Upper lobe of left lung (tissue), 6 donors: ENCODE results near the gene IGIP. TPM values are rescaled to one million over a fixed set of nuclear protein-coding genes. Genes with fewer than 3 reads are reported as not detected.

Experiments
- ATAC-seq, 2 donors: fragments of 200-7000 bp; cut with Tn5 transposase; one replicate each; pipeline ENCODE4 v1.9.1; 2022; ENCODE audit warnings: mild to moderate bottlenecking in 2 of 2, moderate library complexity in 2 of 2; ENCODE audit not compliant: low FRiP score in 2 of 2
- DNase-seq, 2 donors: peaks; one replicate each; pipeline ENCODE4 v3.0.0-alpha.2; 2019 to 2020
- H3K27ac ChIP-seq, 4 donors: fragments of 200-600 bp; sonication (generic); one replicate each; pipeline ENCODE4 v1.5.1; 2016 to 2019
- H3K27me3 ChIP-seq, 4 donors: fragments of 200-600 bp; sonication (generic); one replicate each; pipeline ENCODE4 v1.5.1; 2017 to 2019
- H3K36me3 ChIP-seq, 4 donors: fragments of 200-600 bp; sonication (generic); one replicate each; pipeline ENCODE4 v1.5.1; 2016 to 2019
- H3K4me1 ChIP-seq, 4 donors: fragments of 200-600 bp; sonication (generic); one replicate each; pipeline ENCODE4 v1.5.1; 2018 to 2019
- H3K4me3 ChIP-seq, 4 donors: fragments of 200-600 bp; sonication (generic); one replicate each; pipeline ENCODE4 v1.5.1; 2017 to 2019; ENCODE audit warnings: mild to moderate bottlenecking in 2 of 4, moderate library complexity in 1 of 4
- H3K9me3 ChIP-seq, 4 donors: fragments of 200-600 bp; sonication (generic); one replicate each; pipeline ENCODE4 v1.5.1; 2018 to 2019
- EP300 ChIP-seq, 4 donors: sonication (generic); formaldehyde crosslinking; IDR thresholded peaks; one replicate each; pipeline ENCODE4 v1.5.1; 2017; ENCODE audit warnings: antibody characterized with exemption in 4 of 4, control low read depth in 2 of 4
- POLR2A ChIP-seq, 4 donors: fragments of 450-650 bp; IDR thresholded peaks; one replicate each; pipeline ENCODE4 v1.5.1; 2016 to 2017; ENCODE audit warnings: antibody characterized with exemption in 4 of 4, mild to moderate bottlenecking in 2 of 4
- POLR2AphosphoS5 ChIP-seq, 2 donors: sonication (generic); formaldehyde crosslinking; IDR thresholded peaks; one replicate each; pipeline ENCODE4 v1.5.1; 2017; ENCODE audit warnings: antibody characterized with exemption in 2 of 2
- WGBS, 2 donors: methylation state at CpG; one replicate each; pipeline ENCODE4 v1.1.5; 2017 to 2018; 5-methylcytosine and 5-hydroxymethylcytosine counted together
- total RNA-seq, 6 donors: library from RNA; depleted of rRNA in 4 of 6; stranded (reverse); fragments of >200 nt in 4 of 6; gene quantifications; one replicate each; pipeline versions ENCODE4 v1.1.0 to v1.2.1, GENCODE V29; 2016 to 2021
- TF ChIP-seq, protein P1 (sequence below), 6 experiments: fragments of 450-650 bp in 4 of 6; fragments of 200-600 bp in 2 of 6; sonication (generic) in 2 of 6; IDR thresholded peaks; one replicate each; pipeline ENCODE4 v1.5.1; 2016 to 2019; ENCODE audit warnings: antibody characterized with exemption in 6 of 6
- donor health status: DM: no; HTN: no; CAD: no; lungs with moderate emphysema.
- donor health status: DM: no; HTN: yes; CAD: no; lungs with severe emphysema.

Gene IGIP
- total RNA-seq, 6 donors from 2014 or later: 8.4 to 32.8 (median 11.8) TPM

DNA sequence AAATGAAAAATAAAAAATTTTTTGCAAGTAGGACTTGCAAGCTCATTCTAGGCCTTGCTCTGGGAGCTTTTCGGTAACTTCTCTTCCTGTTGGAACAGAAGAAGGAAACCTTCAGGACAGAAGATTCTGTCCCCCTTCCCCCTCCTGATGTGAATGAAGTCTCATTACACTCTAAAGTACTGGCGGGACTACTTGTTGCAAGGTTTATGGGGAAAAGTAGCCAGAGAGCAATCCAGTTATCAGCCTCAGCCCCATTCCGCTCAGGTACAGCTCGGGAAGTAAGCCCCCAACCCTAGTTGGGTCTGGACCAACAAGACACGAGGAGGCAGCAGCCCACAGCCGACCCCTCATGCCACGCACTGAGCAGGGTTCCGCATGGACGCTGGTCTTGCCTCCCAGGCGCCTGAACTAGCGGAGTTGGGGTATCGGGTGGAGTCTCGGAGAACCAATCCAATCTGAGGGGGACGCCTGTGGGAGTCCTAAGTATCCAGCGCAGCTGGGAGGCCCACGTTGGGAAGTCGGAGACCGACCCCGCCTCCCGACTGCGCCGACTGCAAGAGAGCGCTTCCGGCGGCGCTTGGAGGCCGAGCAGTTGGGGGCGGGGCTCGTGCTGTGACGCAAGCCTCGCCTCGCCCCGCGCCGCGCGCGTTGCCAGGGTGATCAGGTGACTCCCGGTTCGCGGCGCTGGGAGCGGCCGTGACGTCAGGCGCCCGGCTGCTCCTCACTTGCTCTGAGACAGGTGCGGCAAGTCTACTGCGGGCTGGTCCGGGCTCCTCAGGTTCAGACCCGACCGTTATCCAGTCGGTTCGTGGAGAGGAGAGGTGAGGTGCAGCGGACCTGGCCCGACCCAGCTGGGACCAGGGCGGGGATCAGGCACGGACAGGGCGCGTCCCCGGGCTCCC, 49.0 kb downstream of the IGIP start, which contains the start of gene CYSTM1:
TSS of gene CYSTM1 (plus strand) at position 724 of the 902 bp plus-strand sequence. CDS start 19,278 bp downstream, outside the sequence.
- TF ChIP-seq, protein P1, sequence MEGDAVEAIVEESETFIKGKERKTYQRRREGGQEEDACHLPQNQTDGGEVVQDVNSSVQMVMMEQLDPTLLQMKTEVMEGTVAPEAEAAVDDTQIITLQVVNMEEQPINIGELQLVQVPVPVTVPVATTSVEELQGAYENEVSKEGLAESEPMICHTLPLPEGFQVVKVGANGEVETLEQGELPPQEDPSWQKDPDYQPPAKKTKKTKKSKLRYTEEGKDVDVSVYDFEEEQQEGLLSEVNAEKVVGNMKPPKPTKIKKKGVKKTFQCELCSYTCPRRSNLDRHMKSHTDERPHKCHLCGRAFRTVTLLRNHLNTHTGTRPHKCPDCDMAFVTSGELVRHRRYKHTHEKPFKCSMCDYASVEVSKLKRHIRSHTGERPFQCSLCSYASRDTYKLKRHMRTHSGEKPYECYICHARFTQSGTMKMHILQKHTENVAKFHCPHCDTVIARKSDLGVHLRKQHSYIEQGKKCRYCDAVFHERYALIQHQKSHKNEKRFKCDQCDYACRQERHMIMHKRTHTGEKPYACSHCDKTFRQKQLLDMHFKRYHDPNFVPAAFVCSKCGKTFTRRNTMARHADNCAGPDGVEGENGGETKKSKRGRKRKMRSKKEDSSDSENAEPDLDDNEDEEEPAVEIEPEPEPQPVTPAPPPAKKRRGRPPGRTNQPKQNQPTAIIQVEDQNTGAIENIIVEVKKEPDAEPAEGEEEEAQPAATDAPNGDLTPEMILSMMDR (IDR thresholded peaks at IDR 0.05): peak in 1 of 6 experiments; percentile 10
- TF ChIP-seq EP300 (IDR thresholded peaks at IDR 0.05): peak in 1 of 4 donors; percentile 78
- TF ChIP-seq POLR2A (IDR thresholded peaks at IDR 0.05): peak; percentile 12 to 93 (median 83)
- peak; percentile 86 to 96 for TF ChIP-seq POLR2AphosphoS5 (IDR thresholded peaks at IDR 0.05)
- H3K4me1 ChIP-seq: peaks cover 16 to 35% (median 29%) of the 10 kb centered on the region in 4 donors
- H3K36me3 ChIP-seq: no peaks in the 10 kb centered on the region
- peak within 1 kb of the TSS; percentile 98 to 99 (median 98) for H3K27ac ChIP-seq
- H3K27me3 ChIP-seq: no peaks in the 10 kb centered on the region
- peak; percentile 96 to 97 for ATAC-seq
- peak within 1 kb of the TSS; percentile 81 to 90 (median 86) for H3K4me3 ChIP-seq
- 3 to 39% methylated on average over 2 to 49 of the region's 61 CpGs for WGBS, 2 donors
- DNase-seq: peak; percentile 99 to 100
- H3K9me3 ChIP-seq: no peaks in the 10 kb centered on the region

DNA sequence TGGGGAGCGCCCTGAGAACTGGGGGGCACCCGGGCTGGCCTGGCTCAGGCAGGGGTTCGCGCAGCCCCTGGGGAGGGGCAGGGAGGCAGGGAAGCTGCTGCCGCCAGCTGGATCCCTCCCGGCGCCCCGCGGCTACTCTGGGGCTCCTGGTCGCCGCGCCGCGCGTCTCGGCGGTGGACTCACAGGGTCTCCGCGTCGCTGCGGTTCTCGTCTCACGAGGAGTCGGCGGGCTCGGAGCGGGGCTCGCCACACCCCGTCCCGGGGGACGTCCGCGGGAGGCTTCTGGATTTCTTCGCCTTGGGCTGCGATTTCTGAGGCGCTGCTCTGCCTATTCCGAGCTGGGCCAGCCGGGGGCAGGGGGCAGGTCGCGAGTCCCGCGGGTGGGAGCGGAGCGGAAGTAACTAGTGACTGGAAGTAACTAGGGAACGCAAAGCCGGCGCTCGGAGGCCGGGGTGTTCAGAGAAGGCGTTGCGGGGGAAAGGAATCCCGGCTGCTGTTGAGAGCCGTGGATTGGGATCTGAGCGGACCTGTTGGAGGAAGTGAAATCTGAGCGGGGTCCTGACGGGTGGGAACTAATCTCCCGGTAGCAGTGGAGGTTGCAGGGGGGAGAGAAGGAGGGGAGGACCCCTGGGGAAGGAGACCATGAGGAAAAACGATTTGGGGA, 49.8 kb downstream of the IGIP start:
- peak; percentile 85 to 94 for DNase-seq
- peak in 2 of 4 donors; percentile 3 to 65 for TF ChIP-seq POLR2A (IDR thresholded peaks at IDR 0.05)
- TF ChIP-seq POLR2AphosphoS5 (IDR thresholded peaks at IDR 0.05): peak in 1 of 2 donors; percentile 5
- TF ChIP-seq, protein P1 (IDR thresholded peaks at IDR 0.05): peak; percentile 22 to 70 (median 32)
- no peak for TF ChIP-seq EP300 (IDR thresholded peaks at IDR 0.05)
- peak; percentile 81 to 86 for ATAC-seq
- H3K9me3 ChIP-seq: no peaks in the 10 kb centered on the region
- H3K4me3 ChIP-seq: peak overlapping the region; percentile 81 to 90 (median 86)
- 0 to 1% methylated on average over 17 to 31 of the region's 58 CpGs for WGBS, 2 donors
- H3K27me3 ChIP-seq: no peaks in the 10 kb centered on the region
- H3K36me3 ChIP-seq: no peaks in the 10 kb centered on the region
- H3K27ac ChIP-seq: peak overlapping the region; percentile 98 to 99 (median 98)
- peaks cover 23 to 42% (median 33%) of the 10 kb centered on the region in 4 donors for H3K4me1 ChIP-seq

DNA sequence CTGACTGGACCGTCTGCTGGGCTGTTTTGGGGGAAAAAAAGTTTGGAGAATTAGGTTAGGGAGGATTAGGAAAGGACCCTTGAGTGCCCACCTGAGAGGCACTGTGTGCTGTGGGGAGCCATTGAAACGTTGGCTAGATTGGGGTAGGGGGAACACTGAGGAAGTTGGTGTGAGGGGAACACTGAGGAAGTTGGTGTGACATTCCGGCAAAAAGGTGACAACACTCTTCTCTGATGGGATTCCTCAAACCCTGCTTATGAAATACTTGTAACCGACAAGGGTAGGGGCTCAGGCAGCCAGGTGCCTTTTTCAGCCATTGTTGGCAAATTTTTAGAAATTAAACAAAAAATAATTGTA, 50.3 kb downstream of the IGIP start:
- DNase-seq (no peak), ATAC-seq (no peak)
- no peaks in the 10 kb centered on the region for H3K9me3 ChIP-seq
- H3K4me1 ChIP-seq: peaks cover 28 to 48% (median 38%) of the 10 kb centered on the region in 4 donors
- peak overlapping the region; percentile 81 to 90 (median 86) for H3K4me3 ChIP-seq
- WGBS, 2 donors: 5 to 9% methylated on average over 4 of the region's 4 CpGs
- peak overlapping the region; percentile 98 to 99 (median 98) for H3K27ac ChIP-seq
- TF ChIP-seq POLR2A (IDR thresholded peaks at IDR 0.05) (no peak), POLR2AphosphoS5 (IDR thresholded peaks at IDR 0.05) (no peak), EP300 (IDR thresholded peaks at IDR 0.05) (no peak)
- TF ChIP-seq, protein P1 (IDR thresholded peaks at IDR 0.05): no peak
- H3K36me3 ChIP-seq: no peaks in the 10 kb centered on the region
- H3K27me3 ChIP-seq: no peaks in the 10 kb centered on the region

DNA sequence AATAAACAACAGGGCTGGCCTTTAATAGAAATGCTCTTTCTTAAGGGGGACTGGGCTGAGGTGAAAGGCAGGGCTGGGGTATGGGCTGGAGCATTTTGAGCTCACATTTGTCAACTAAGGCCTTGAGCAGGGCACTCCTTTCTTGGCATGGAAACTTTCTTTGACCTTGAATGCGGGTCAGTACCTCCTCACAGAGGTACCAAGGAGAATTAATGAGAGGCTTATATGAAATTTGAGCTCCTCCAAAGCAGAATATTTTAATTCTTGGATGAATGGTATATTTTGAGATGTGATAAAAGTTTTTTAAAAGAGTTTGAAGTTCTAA, 52.3 kb downstream of the IGIP start:
- no peak for ATAC-seq
- TF ChIP-seq POLR2AphosphoS5 (IDR thresholded peaks at IDR 0.05): no peak
- TF ChIP-seq, protein P1 (IDR thresholded peaks at IDR 0.05): no peak
- no peak for TF ChIP-seq POLR2A (IDR thresholded peaks at IDR 0.05)
- TF ChIP-seq EP300 (IDR thresholded peaks at IDR 0.05): no peak
- Histone ChIP-seq H3K27me3 (no peaks in the 10 kb centered on the region), H3K4me3 (no peak overlapping the region), H3K36me3 (no peaks in the 10 kb centered on the region), H3K4me1 (peaks cover 46 to 68% (median 57%) of the 10 kb centered on the region in 4 donors), H3K9me3 (no peaks in the 10 kb centered on the region), H3K27ac (peak overlapping the region; percentile 40 to 78 (median 46))
- 36 to 53% methylated on average over 1 of the region's 1 CpG for WGBS, 2 donors
- DNase-seq: no peak
